SK-N-SH treated with all-trans-retinoic acid at 6 μM for 48 hours (cell line): ENCODE results near the gene HIP1.

ENCODE experiments used
- ATAC-seq: fragments of 200-7000 bp; cut with Tn5 transposase; 3 replicates; pipeline ENCODE4 v1.9.1; 2020; ENCODE audit warnings: mild to moderate bottlenecking, moderate library complexity
- ARNTL ChIP-seq: fragments of 450-650 bp; formaldehyde crosslinking; IDR thresholded peaks from 2 replicates; pipeline ENCODE4 v1.5.0; 2020; ENCODE audit warnings: low read depth, mild to moderate bottlenecking, moderate library complexity, borderline replicate concordance
- BACH2 ChIP-seq: fragments of 250-450 bp; sonication (Bioruptor Pico); IDR thresholded peaks from 2 replicates; pipeline ENCODE4 v1.9.0; 2021; ENCODE audit warnings: mild to moderate bottlenecking, borderline replicate concordance
- CSDC2 ChIP-seq: fragments of 250-450 bp; sonication (Bioruptor Pico); IDR thresholded peaks from 2 replicates; pipeline ENCODE4 v1.5.0; 2020; ENCODE audit warnings: mild to moderate bottlenecking, moderate library complexity
- ESRRG ChIP-seq: fragments of 250-450 bp; sonication (Bioruptor Pico); IDR thresholded peaks from 2 replicates; pipeline ENCODE4 v1.6.1; 2021; ENCODE audit warnings: mild to moderate bottlenecking
- ISL1 ChIP-seq: fragments of 250-450 bp; sonication (Bioruptor Pico); IDR thresholded peaks from 2 replicates; pipeline ENCODE4 v2.1.2; 2022; ENCODE audit warnings: mild to moderate bottlenecking, moderate library complexity
- OSR1 ChIP-seq: fragments of 250-450 bp; sonication (Bioruptor Pico); IDR thresholded peaks from 2 replicates; pipeline ENCODE4 v1.8.0; 2022; ENCODE audit warnings: moderate library complexity, mild to moderate bottlenecking, inconsistent platforms
- RARB ChIP-seq: fragments of 250-450 bp; sonication (Bioruptor Pico); IDR thresholded peaks from 2 replicates; pipeline ENCODE4 v1.8.0; 2021; ENCODE audit warnings: mild to moderate bottlenecking, moderate library complexity
- SNAI2 ChIP-seq: fragments of 250-450 bp; sonication (Bioruptor Pico); IDR thresholded peaks from 2 replicates; pipeline ENCODE4 v1.5.0; 2020; ENCODE audit warnings: mild to moderate bottlenecking, moderate library complexity
- TOX ChIP-seq: fragments of 250-450 bp; sonication (Bioruptor Pico); IDR thresholded peaks from 2 replicates; pipeline ENCODE4 v1.8.0; 2021; ENCODE audit warnings: mild to moderate bottlenecking, moderate library complexity, borderline replicate concordance
- ZC3H10 ChIP-seq: fragments of 250-450 bp; sonication (Bioruptor Pico); IDR thresholded peaks from 2 replicates; pipeline ENCODE4 v1.5.1; 2021; ENCODE audit warnings: mild to moderate bottlenecking, moderate library complexity
- ZFP30 ChIP-seq: fragments of 450-650 bp; formaldehyde crosslinking; IDR thresholded peaks from 2 replicates; pipeline ENCODE4 v1.5.0; 2022; ENCODE audit warnings: mild to moderate bottlenecking, moderate library complexity
- ZNF8 ChIP-seq: fragments of 450-650 bp; formaldehyde crosslinking; IDR thresholded peaks from 2 replicates; pipeline ENCODE4 v1.5.0; 2020; ENCODE audit warnings: mild to moderate bottlenecking, moderate library complexity
- TF ChIP-seq, protein P1 (sequence below): fragments of 250-450 bp; sonication (Bioruptor Pico); IDR thresholded peaks from 2 replicates; pipeline ENCODE4 v1.5.1; 2021; ENCODE audit warnings: mild to moderate bottlenecking, moderate library complexity
- TF ChIP-seq, protein P2 (sequence below): fragments of 250-450 bp; sonication (Bioruptor Pico); IDR thresholded peaks from 2 replicates; pipeline ENCODE4 v1.5.0; 2020; ENCODE audit warnings: mild to moderate bottlenecking, moderate library complexity
- TF ChIP-seq, protein P3 (sequence below): fragments of 250-450 bp; sonication (Bioruptor Pico); IDR thresholded peaks from 2 replicates; pipeline ENCODE4 v1.8.0; 2020; ENCODE audit warnings: mild to moderate bottlenecking, moderate library complexity, borderline replicate concordance
- TF ChIP-seq, protein P4 (sequence below): fragments of 250-450 bp; sonication (Bioruptor Pico); IDR thresholded peaks from 2 replicates; pipeline ENCODE4 v1.8.0; 2021; ENCODE audit warnings: low read depth, mild to moderate bottlenecking, moderate library complexity, borderline replicate concordance
- TF ChIP-seq, protein P5 (sequence below): fragments of 250-450 bp; sonication (Bioruptor Pico); IDR thresholded peaks from 2 replicates; pipeline ENCODE4 v1.5.1; 2020; ENCODE audit warnings: low read depth, mild to moderate bottlenecking, moderate library complexity

Gene HIP1

DNA sequence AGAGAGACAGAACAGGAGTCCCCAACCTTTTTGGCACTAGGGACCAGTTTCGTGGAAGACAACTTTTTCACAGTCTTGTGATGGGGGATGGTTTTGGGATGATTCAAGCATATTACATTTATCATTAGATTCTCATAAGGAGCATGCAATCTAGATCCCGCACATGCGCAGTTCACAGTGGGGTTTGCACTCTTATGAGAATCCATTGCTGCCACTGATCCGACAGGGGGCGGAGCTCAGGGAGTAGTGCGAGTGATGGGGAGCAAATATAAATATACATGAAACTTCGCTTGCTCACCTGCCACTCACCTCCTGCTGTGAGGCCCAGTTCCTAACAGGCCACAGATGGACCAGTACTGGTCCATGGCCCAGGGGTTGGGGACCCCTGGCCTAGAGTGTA lies 19.1 kb upstream of the HIP1 start:
- TF ChIP-seq ZNF8, result no peak
- TF ChIP-seq, protein P1, sequence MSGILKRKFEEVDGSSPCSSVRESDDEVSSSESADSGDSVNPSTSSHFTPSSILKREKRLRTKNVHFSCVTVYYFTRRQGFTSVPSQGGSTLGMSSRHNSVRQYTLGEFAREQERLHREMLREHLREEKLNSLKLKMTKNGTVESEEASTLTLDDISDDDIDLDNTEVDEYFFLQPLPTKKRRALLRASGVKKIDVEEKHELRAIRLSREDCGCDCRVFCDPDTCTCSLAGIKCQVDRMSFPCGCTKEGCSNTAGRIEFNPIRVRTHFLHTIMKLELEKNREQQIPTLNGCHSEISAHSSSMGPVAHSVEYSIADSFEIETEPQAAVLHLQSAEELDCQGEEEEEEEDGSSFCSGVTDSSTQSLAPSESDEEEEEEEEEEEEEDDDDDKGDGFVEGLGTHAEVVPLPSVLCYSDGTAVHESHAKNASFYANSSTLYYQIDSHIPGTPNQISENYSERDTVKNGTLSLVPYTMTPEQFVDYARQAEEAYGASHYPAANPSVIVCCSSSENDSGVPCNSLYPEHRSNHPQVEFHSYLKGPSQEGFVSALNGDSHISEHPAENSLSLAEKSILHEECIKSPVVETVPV, result no peak
- TF ChIP-seq BACH2 (CRISPR knock-in tag), result no peak
- TF ChIP-seq ISL1 (CRISPR knock-in tag), result no peak
- no peak for TF ChIP-seq TOX
- TF ChIP-seq, protein P2, sequence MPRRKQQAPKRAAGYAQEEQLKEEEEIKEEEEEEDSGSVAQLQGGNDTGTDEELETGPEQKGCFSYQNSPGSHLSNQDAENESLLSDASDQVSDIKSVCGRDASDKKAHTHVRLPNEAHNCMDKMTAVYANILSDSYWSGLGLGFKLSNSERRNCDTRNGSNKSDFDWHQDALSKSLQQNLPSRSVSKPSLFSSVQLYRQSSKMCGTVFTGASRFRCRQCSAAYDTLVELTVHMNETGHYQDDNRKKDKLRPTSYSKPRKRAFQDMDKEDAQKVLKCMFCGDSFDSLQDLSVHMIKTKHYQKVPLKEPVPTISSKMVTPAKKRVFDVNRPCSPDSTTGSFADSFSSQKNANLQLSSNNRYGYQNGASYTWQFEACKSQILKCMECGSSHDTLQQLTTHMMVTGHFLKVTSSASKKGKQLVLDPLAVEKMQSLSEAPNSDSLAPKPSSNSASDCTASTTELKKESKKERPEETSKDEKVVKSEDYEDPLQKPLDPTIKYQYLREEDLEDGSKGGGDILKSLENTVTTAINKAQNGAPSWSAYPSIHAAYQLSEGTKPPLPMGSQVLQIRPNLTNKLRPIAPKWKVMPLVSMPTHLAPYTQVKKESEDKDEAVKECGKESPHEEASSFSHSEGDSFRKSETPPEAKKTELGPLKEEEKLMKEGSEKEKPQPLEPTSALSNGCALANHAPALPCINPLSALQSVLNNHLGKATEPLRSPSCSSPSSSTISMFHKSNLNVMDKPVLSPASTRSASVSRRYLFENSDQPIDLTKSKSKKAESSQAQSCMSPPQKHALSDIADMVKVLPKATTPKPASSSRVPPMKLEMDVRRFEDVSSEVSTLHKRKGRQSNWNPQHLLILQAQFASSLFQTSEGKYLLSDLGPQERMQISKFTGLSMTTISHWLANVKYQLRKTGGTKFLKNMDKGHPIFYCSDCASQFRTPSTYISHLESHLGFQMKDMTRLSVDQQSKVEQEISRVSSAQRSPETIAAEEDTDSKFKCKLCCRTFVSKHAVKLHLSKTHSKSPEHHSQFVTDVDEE, result no peak
- no peak for TF ChIP-seq SNAI2 (CRISPR knock-in tag)
- TF ChIP-seq RARB, result no peak
- TF ChIP-seq, all 23 proteins: peak for 0
- no peak for ATAC-seq

DNA sequence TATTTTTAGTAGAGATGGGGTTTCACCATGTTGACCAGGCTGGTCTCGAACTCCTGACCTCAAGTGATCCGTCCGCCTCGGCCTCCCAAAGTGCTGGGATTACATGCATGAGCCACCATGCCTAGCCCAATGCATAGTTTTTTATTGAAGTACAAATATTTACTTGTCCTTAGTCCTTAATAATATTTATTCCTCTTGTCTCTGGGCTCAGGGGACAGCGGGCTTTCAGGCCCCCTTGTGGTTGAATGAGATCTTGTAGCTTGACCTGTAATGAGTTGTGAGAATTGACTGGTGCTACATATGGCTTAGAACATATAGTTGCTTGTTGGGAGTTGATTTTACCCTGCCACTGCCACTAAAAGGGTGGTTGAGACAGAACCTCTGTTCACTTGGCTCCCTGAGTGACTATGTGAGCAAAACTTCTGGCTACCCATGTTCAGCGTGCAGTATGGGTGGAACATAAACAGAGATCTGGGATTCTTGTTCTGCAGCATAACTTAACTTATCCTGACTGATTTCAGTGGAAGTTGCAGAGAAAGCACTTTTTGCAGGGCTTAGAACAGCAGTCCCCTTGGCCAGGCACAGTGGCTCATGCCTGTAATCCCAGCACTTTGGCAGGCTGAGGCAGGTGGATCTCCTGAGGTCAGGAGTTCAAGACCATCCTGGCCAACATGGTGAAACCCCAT lies 18.4 kb upstream of the HIP1 start:
- ATAC-seq, result peak; percentile 87
- TF ChIP-seq, protein P3, sequence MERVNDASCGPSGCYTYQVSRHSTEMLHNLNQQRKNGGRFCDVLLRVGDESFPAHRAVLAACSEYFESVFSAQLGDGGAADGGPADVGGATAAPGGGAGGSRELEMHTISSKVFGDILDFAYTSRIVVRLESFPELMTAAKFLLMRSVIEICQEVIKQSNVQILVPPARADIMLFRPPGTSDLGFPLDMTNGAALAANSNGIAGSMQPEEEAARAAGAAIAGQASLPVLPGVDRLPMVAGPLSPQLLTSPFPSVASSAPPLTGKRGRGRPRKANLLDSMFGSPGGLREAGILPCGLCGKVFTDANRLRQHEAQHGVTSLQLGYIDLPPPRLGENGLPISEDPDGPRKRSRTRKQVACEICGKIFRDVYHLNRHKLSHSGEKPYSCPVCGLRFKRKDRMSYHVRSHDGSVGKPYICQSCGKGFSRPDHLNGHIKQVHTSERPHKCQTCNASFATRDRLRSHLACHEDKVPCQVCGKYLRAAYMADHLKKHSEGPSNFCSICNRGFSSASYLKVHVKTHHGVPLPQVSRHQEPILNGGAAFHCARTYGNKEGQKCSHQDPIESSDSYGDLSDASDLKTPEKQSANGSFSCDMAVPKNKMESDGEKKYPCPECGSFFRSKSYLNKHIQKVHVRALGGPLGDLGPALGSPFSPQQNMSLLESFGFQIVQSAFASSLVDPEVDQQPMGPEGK, result no peak
- TF ChIP-seq ARNTL (CRISPR knock-in tag) (no peak), ZC3H10 (CRISPR knock-in tag) (no peak), ZNF8 (no peak)
- TF ChIP-seq, all 23 proteins: peak for 0

DNA sequence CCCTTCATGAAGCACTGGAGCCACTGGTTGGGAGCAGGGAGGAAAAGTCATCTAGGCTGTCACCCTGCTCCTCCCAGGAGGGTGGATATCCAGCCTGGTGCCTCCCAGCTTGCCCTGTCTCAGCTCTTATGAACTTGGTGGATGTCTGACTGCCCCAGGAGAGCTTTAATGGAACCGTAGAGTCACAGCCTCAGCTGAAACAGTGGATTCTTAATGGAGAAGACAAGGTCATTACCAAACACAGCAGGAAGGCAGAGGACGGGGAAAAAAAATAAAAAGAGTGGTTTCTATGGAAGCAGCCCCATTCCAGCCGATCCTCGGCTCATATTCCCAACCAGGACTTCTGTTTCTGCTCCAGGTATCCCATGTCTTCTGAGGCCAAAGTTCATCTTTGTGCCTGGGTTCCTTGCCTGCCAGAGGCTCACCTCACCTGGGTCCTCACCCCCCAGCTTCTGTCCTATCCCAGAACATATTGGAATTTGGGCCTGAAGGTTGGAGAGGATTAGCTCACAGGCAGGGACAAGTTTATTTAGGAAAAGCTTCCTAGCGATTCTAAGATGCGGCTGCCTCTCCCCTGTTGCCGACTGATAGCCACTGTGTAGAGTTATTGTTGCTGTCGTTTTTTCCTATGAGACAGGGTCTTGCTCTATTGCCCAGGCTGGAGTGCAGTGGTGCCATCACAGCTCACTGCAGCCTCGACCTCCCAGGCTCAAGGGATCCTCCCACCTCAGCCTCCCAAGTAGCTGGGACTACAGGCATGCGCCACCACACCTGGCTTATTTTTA lies 17.7 kb upstream of the HIP1 start:
- TF ChIP-seq CSDC2, result no peak
- TF ChIP-seq, protein P4, sequence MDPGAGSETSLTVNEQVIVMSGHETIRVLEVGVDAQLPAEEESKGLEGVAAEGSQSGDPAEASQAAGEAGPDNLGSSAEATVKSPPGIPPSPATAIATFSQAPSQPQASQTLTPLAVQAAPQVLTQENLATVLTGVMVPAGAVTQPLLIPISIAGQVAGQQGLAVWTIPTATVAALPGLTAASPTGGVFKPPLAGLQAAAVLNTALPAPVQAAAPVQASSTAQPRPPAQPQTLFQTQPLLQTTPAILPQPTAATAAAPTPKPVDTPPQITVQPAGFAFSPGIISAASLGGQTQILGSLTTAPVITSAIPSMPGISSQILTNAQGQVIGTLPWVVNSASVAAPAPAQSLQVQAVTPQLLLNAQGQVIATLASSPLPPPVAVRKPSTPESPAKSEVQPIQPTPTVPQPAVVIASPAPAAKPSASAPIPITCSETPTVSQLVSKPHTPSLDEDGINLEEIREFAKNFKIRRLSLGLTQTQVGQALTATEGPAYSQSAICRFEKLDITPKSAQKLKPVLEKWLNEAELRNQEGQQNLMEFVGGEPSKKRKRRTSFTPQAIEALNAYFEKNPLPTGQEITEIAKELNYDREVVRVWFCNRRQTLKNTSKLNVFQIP, result no peak
- no peak for TF ChIP-seq ARNTL (CRISPR knock-in tag)
- TF ChIP-seq RARB, result no peak
- TF ChIP-seq ESRRG, result no peak
- TF ChIP-seq ZFP30 (CRISPR knock-in tag), result no peak
- TF ChIP-seq ZNF8, result no peak
- no peak for TF ChIP-seq ISL1 (CRISPR knock-in tag)
- no peak for TF ChIP-seq ZC3H10 (CRISPR knock-in tag)
- no peak for TF ChIP-seq OSR1 (CRISPR knock-in tag)
- TF ChIP-seq, protein P2, result no peak
- TF ChIP-seq, protein P5, sequence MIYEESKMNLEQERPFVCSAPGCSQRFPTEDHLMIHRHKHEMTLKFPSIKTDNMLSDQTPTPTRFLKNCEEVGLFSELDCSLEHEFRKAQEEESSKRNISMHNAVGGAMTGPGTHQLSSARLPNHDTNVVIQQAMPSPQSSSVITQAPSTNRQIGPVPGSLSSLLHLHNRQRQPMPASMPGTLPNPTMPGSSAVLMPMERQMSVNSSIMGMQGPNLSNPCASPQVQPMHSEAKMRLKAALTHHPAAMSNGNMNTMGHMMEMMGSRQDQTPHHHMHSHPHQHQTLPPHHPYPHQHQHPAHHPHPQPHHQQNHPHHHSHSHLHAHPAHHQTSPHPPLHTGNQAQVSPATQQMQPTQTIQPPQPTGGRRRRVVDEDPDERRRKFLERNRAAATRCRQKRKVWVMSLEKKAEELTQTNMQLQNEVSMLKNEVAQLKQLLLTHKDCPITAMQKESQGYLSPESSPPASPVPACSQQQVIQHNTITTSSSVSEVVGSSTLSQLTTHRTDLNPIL (CRISPR knock-in tag), result no peak
- TF ChIP-seq, all 23 proteins: peak for 0
- ATAC-seq, result no peak; the same call in 2 of the 3 replicates
